ENCODE data around the gene TP53RK. TPM values are rescaled to one million over a fixed set of nuclear protein-coding genes. Genes with fewer than 3 reads are reported as not detected.

TP53RK gene
- total RNA-seq, 1 donor from 2014 or later, result 6.0 TPM

GRCh38 chr20:46647469-46647868, 41.8 kb downstream of the TP53RK start:
- H3K4me3 ChIP-seq, result no peak overlapping the region
- H3K9me3 ChIP-seq (replicated peaks), result no peaks in the 10 kb centered on the region
- TF ChIP-seq CTCF (IDR thresholded peaks at IDR 0.05; ENCODE audit: borderline replicate concordance), result no peak
- peaks cover 9% of the 10 kb centered on the region for H3K4me1 ChIP-seq
- H3K36me3 ChIP-seq, result no peaks in the 10 kb centered on the region
- intact Hi-C loops (cut with micrococcal nuclease), result no loop called here
- no peak for DNase-seq
- H3K27me3 ChIP-seq (ENCODE audit: low read depth), result peaks cover 30% of the 10 kb centered on the region
- no peak overlapping the region for H3K27ac ChIP-seq (replicated peaks)

GRCh38 chr20:46646659-46647380, 42.4 kb downstream of the TP53RK start:
- Histone ChIP-seq H3K4me3 (no peak overlapping the region), H3K36me3 (no peaks in the 10 kb centered on the region), H3K4me1 (peaks cover 9% of the 10 kb centered on the region), H3K9me3 (replicated peaks) (no peaks in the 10 kb centered on the region), H3K27me3 (ENCODE audit: low read depth) (peaks cover 23% of the 10 kb centered on the region), H3K27ac (replicated peaks) (no peak overlapping the region)
- intact Hi-C loops (cut with micrococcal nuclease), result no loop called here
- no peak for DNase-seq
- TF ChIP-seq CTCF (IDR thresholded peaks at IDR 0.05; ENCODE audit: borderline replicate concordance), result no peak

GRCh38 chr20:46646122-46646521, 43.1 kb downstream of the TP53RK start:
- Histone ChIP-seq H3K4me1 (peaks cover 6% of the 10 kb centered on the region), H3K27ac (replicated peaks) (no peak overlapping the region), H3K27me3 (ENCODE audit: low read depth) (peaks cover 16% of the 10 kb centered on the region), H3K4me3 (no peak overlapping the region), H3K9me3 (replicated peaks) (no peaks in the 10 kb centered on the region), H3K36me3 (no peaks in the 10 kb centered on the region)
- intact Hi-C loops (cut with micrococcal nuclease), result no loop called here
- no peak for DNase-seq
- no peak for TF ChIP-seq CTCF (IDR thresholded peaks at IDR 0.05; ENCODE audit: borderline replicate concordance)

- Histone ChIP-seq H3K9me3 (replicated peaks) (no peaks in the 10 kb centered on the region), H3K36me3 (no peaks in the 10 kb centered on the region), H3K4me1 (peaks cover 4% of the 10 kb centered on the region), H3K27me3 (ENCODE audit: low read depth) (peaks cover 14% of the 10 kb centered on the region), H3K27ac (replicated peaks) (no peak overlapping the region), H3K4me3 (no peak overlapping the region)
- no peak for DNase-seq
- no peak for TF ChIP-seq CTCF (IDR thresholded peaks at IDR 0.05; ENCODE audit: borderline replicate concordance)
- intact Hi-C loops (cut with micrococcal nuclease), result no loop called here
These were observed 44.5 kb downstream of the TP53RK start for GRCh38 chr20:46644733-46645132.

GRCh38 chr20:46644160-46644559, 45.1 kb downstream of the TP53RK start:
- Histone ChIP-seq H3K27ac (replicated peaks) (no peak overlapping the region), H3K4me1 (peaks cover 4% of the 10 kb centered on the region), H3K27me3 (ENCODE audit: low read depth) (peaks cover 17% of the 10 kb centered on the region), H3K9me3 (replicated peaks) (no peaks in the 10 kb centered on the region), H3K36me3 (no peaks in the 10 kb centered on the region), H3K4me3 (no peak overlapping the region)
- no peak for DNase-seq
- intact Hi-C loops (cut with micrococcal nuclease), result no loop called here
- no peak for TF ChIP-seq CTCF (IDR thresholded peaks at IDR 0.05; ENCODE audit: borderline replicate concordance)

All from left ventricle myocardium inferior (tissue), 1 donor.